ENCODE data around the gene OR5B2. TPM values are rescaled to one million over a fixed set of nuclear protein-coding genes. Genes with fewer than 3 reads are reported as not detected.
"Not testable (repeated sequence)": the region's sequence is repeated elsewhere in the genome, so short reads cannot be mapped to it uniquely, and the experiment has no call there.

The OR5B2 gene
- total RNA-seq, 1 donor from 2014 or later: not detected

- Histone ChIP-seq H3K36me3 (no peaks in the 10 kb centered on the region), H3K4me1 (no peaks in the 10 kb centered on the region), H3K27ac (no peak within 1 kb of the TSS), H3K9me3 (peaks cover 0 to 3% of the 10 kb centered on the region in 2 donors), H3K27me3 (no peaks in the 10 kb centered on the region), H3K4me3 (no peak within 1 kb of the TSS)
- no peak for DNase-seq (ENCODE audit: low spot score in 2 of 2)
- intact Hi-C loops (cut with DNase I): no loop called here
- no peak for TF ChIP-seq CTCF (IDR thresholded peaks at IDR 0.05)
Observed at GRCh38 chr11:58406774-58407173, 21.1 kb downstream of the OR5B2 start, which contains the start of gene OR5B3. Gene OR5B3 (minus strand): TSS chr11:58406874. CDS start chr11:58403409, 3,465 bp downstream.

- H3K27ac ChIP-seq; H3K4me3 ChIP-seq; H3K36me3 ChIP-seq; intact Hi-C loops (cut with DNase I); DNase-seq (ENCODE audit: low spot score in 2 of 2); H3K27me3 ChIP-seq; H3K9me3 ChIP-seq; H3K4me1 ChIP-seq: not testable (repeated sequence)
Observed at GRCh38 chr11:58399622-58400021, 28.3 kb downstream of the OR5B2 start.

GRCh38 chr11:58395581-58395980, 32.3 kb downstream of the OR5B2 start:
- intact Hi-C loops (cut with DNase I): no loop called here
- TF ChIP-seq CTCF (IDR thresholded peaks at IDR 0.05): no peak

GRCh38 chr11:58394195-58394594, 33.7 kb downstream of the OR5B2 start:
- TF ChIP-seq CTCF (IDR thresholded peaks at IDR 0.05): no peak
- intact Hi-C loops (cut with DNase I): no loop called here
- Histone ChIP-seq H3K4me3 (no peak overlapping the region), H3K36me3 (no peaks in the 10 kb centered on the region), H3K4me1 (peaks cover 0 to 3% of the 10 kb centered on the region in 2 donors), H3K9me3 (no peaks in the 10 kb centered on the region), H3K27ac (no peak overlapping the region), H3K27me3 (no peaks in the 10 kb centered on the region)
- DNase-seq (ENCODE audit: low spot score in 2 of 2): no peak

More at GRCh38 chr11:58395581-58395980, 32.3 kb downstream of the OR5B2 start:
- peaks cover 0 to 3% of the 10 kb centered on the region in 2 donors for H3K4me1 ChIP-seq
- H3K27me3 ChIP-seq: no peaks in the 10 kb centered on the region
- H3K27ac ChIP-seq: no peak overlapping the region
- no peak overlapping the region for H3K4me3 ChIP-seq
- no peaks in the 10 kb centered on the region for H3K9me3 ChIP-seq
- no peak for DNase-seq (ENCODE audit: low spot score in 2 of 2)
- no peaks in the 10 kb centered on the region for H3K36me3 ChIP-seq

GRCh38 chr11:58392746-58393145, 35.2 kb downstream of the OR5B2 start:
- DNase-seq (ENCODE audit: low spot score in 2 of 2): no peak
- no peak for TF ChIP-seq CTCF (IDR thresholded peaks at IDR 0.05)
- Histone ChIP-seq H3K4me3 (no peak overlapping the region), H3K27me3 (no peaks in the 10 kb centered on the region), H3K4me1 (peaks cover 0 to 3% of the 10 kb centered on the region in 2 donors), H3K27ac (no peak overlapping the region), H3K9me3 (no peaks in the 10 kb centered on the region), H3K36me3 (no peaks in the 10 kb centered on the region)
- intact Hi-C loops (cut with DNase I): no loop called here

- Histone ChIP-seq H3K4me1 (peaks cover 0 to 3% of the 10 kb centered on the region in 2 donors), H3K4me3 (no peak overlapping the region), H3K9me3 (no peaks in the 10 kb centered on the region), H3K36me3 (no peaks in the 10 kb centered on the region), H3K27me3 (no peaks in the 10 kb centered on the region), H3K27ac (no peak overlapping the region)
- TF ChIP-seq CTCF (IDR thresholded peaks at IDR 0.05): no peak
- intact Hi-C loops (cut with DNase I): no loop called here
- no peak for DNase-seq (ENCODE audit: low spot score in 2 of 2)
Observed at GRCh38 chr11:58391879-58392278, 36.0 kb downstream of the OR5B2 start.

All from ascending aorta (tissue), 2 donors.